GM23338 (cell line): ENCODE data around the gene TRIM54. TPM values are rescaled to one million over a fixed set of nuclear protein-coding genes. Genes with fewer than 3 reads are reported as not detected.

Experiments used
- ATAC-seq: fragments of 200-7000 bp; cut with Tn5 transposase; 3 replicates; pipeline ENCODE4 v1.9.1; 2020
- DNase-seq: peaks from one replicate; pipeline ENCODE4 v3.0.0-alpha.2; 2015; ENCODE audit warnings: low spot score
- H2AFZ ChIP-seq: fragments of 200-600 bp; sonication (generic); 2 replicates; pipeline ENCODE4 v1.8.0; 2016; ENCODE audit warnings: antibody characterized with exemption, mild to moderate bottlenecking, moderate library complexity
- H3F3A ChIP-seq: fragments of 200-600 bp; sonication (generic); replicated peaks from 2 replicates; pipeline ENCODE4 v1.8.0; 2017; ENCODE audit warnings: antibody characterized with exemption, mixed run types, low read depth
- H3K27ac ChIP-seq: fragments of 200-600 bp; sonication (generic); 2 replicates; pipeline ENCODE4 v1.6.1; 2016; ENCODE audit warnings: low read depth
- H3K27me3 ChIP-seq: fragments of 200-600 bp; sonication (generic); 2 replicates; pipeline ENCODE4 v1.8.0; 2016; ENCODE audit warnings: mild to moderate bottlenecking, mixed run types, moderate library complexity; ENCODE audit not compliant: insufficient read depth
- H3K36me3 ChIP-seq: fragments of 200-600 bp; sonication (generic); 2 replicates; pipeline ENCODE4 v1.8.0; 2016; ENCODE audit warnings: mild to moderate bottlenecking; ENCODE audit not compliant: insufficient read depth
- H3K4me1 ChIP-seq: fragments of 200-600 bp; sonication (generic); 2 replicates; pipeline ENCODE4 v1.8.0; 2016; ENCODE audit warnings: mild to moderate bottlenecking, moderate library complexity; ENCODE audit not compliant: insufficient read depth
- H3K4me2 ChIP-seq: fragments of 200-600 bp; sonication (generic); 2 replicates; pipeline ENCODE4 v1.7.1; 2017; ENCODE audit warnings: mixed run types
- H3K4me3 ChIP-seq: fragments of 200-600 bp; sonication (generic); 2 replicates; pipeline ENCODE4 v1.6.1; 2016; ENCODE audit warnings: mixed run types
- H3K79me2 ChIP-seq: fragments of 200-600 bp; sonication (generic); replicated peaks from 2 replicates; pipeline ENCODE4 v1.8.0; 2017; ENCODE audit warnings: mild to moderate bottlenecking; ENCODE audit not compliant: insufficient read depth
- H3K9me2 ChIP-seq: fragments of 200-600 bp; sonication (generic); 2 replicates; pipeline ENCODE4 v1.8.0; 2017; ENCODE audit not compliant: insufficient read depth
- H4K20me1 ChIP-seq: fragments of 200-600 bp; sonication (generic); replicated peaks from 2 replicates; pipeline ENCODE4 v1.8.0; 2017; ENCODE audit warnings: mild to moderate bottlenecking; ENCODE audit not compliant: insufficient read depth
- H3K27ac Mint-ChIP-seq: 2 replicates; pipeline ENCODE4 v1.8.0; 2020; ENCODE audit warnings: inconsistent platforms, mild to moderate bottlenecking, moderate library complexity, mixed read lengths
- H3K27me3 Mint-ChIP-seq: 3 replicates; pipeline ENCODE4 v1.8.0; 2022; ENCODE audit warnings: low read depth, mild to moderate bottlenecking, moderate library complexity, mixed read lengths, inconsistent platforms; ENCODE audit not compliant: insufficient read depth, poor library complexity
- H3K36me3 Mint-ChIP-seq: 3 replicates; pipeline ENCODE4 v1.8.0; 2021; ENCODE audit warnings: low read depth, mild to moderate bottlenecking, inconsistent platforms, moderate library complexity, mixed read lengths
- H3K4me1 Mint-ChIP-seq: 3 replicates; pipeline ENCODE4 v1.8.0; 2020; ENCODE audit warnings: mild to moderate bottlenecking, inconsistent platforms, mixed read lengths
- H3K4me3 Mint-ChIP-seq: 3 replicates; pipeline ENCODE4 v1.8.0; 2021; ENCODE audit warnings: moderate library complexity, mild to moderate bottlenecking, inconsistent platforms, mixed read lengths
- H3K9me3 Mint-ChIP-seq: 3 replicates; pipeline ENCODE4 v1.8.0; 2020; ENCODE audit warnings: moderate library complexity, mild to moderate bottlenecking, inconsistent platforms, mixed read lengths
- CREB1 ChIP-seq: fragments of 250-450 bp; sonication (Bioruptor Pico); IDR thresholded peaks from 2 replicates; pipeline ENCODE4 v1.5.0; 2020; ENCODE audit warnings: low read depth, mild to moderate bottlenecking, moderate library complexity
- CTCF ChIP-seq, 2 experiments: fragments of 200-600 bp in 1 of 2; sonication (generic) in 1 of 2; conservative IDR thresholded peaks; 2 replicates each; pipeline versions ENCODE4 v1.5.1 to v1.6.1; 2016 to 2017; ENCODE audit warnings: antibody characterized with exemption in 2 of 2, low read depth in 2 of 2, mild to moderate bottlenecking in 2 of 2, moderate library complexity in 1 of 2
- ETS1 ChIP-seq: IDR thresholded peaks from 2 replicates; pipeline ENCODE4 v1.6.1; 2016; ENCODE audit warnings: antibody characterized with exemption
- EZH2 ChIP-seq: fragments of 200-600 bp; sonication (generic); IDR thresholded peaks from one replicate; pipeline ENCODE4 v1.8.0; 2017; ENCODE audit warnings: antibody characterized with exemption, mild to moderate bottlenecking, low read depth; ENCODE audit not compliant: unreplicated experiment
- EZH2phosphoT487 ChIP-seq: fragments of 200-600 bp; sonication (generic); IDR thresholded peaks from one replicate; pipeline ENCODE4 v1.8.1; 2018; ENCODE audit warnings: antibody characterized with exemption; ENCODE audit not compliant: unreplicated experiment
- JUNB ChIP-seq: IDR thresholded peaks from one replicate; pipeline ENCODE4 v1.6.1; 2016; ENCODE audit warnings: antibody characterized with exemption; ENCODE audit not compliant: unreplicated experiment
- NANOG ChIP-seq: IDR thresholded peaks from 2 replicates; pipeline ENCODE4 v1.6.1; 2016; ENCODE audit warnings: antibody characterized with exemption, borderline replicate concordance
- POLR2AphosphoS5 ChIP-seq: IDR thresholded peaks from 2 replicates; pipeline ENCODE4 v1.6.1; 2016; ENCODE audit warnings: antibody characterized with exemption, low read depth
- REST ChIP-seq: IDR thresholded peaks from one replicate; pipeline ENCODE4 v1.6.1; 2018; ENCODE audit warnings: antibody characterized with exemption; ENCODE audit not compliant: unreplicated experiment
- STAT1 ChIP-seq: IDR thresholded peaks from one replicate; pipeline ENCODE4 v1.6.1; 2016; ENCODE audit warnings: antibody characterized with exemption; ENCODE audit not compliant: unreplicated experiment
- ZNF114 ChIP-seq: fragments of 250-450 bp; sonication (Bioruptor Pico); IDR thresholded peaks from 2 replicates; pipeline ENCODE4 v1.5.0; 2020; ENCODE audit warnings: mild to moderate bottlenecking, moderate library complexity
- ZNF331 ChIP-seq: fragments of 250-450 bp; sonication (Bioruptor Pico); IDR thresholded peaks from 2 replicates; pipeline ENCODE4 v1.5.0; 2020; ENCODE audit warnings: low read depth, mild to moderate bottlenecking, moderate library complexity
- ZNF462 ChIP-seq: fragments of 250-450 bp; sonication (Bioruptor Pico); IDR thresholded peaks from 2 replicates; pipeline ENCODE4 v1.5.0; 2020; ENCODE audit warnings: mild to moderate bottlenecking, moderate library complexity
- polyA plus RNA-seq: library from polyadenylated mRNA; unstranded; fragments of >200 nt; fragmentation: Nextera tagmentation; extraction: Ambion mirVana; gene quantifications from 2 replicates; pipeline ENCODE4 v1.2.1, GENCODE V29; 2016
- total RNA-seq: library from RNA; depleted of rRNA; stranded (reverse); fragments of >200 nt; shearing (Covaris generic); gene quantifications from 2 replicates; pipeline ENCODE4 v1.2.3, GENCODE V29; 2014

The TRIM54 gene
- total and polyA plus RNA-seq, 2 experiments from 2014 or later: 1.6 to 3.3 TPM

- Histone ChIP-seq H3K79me2 (no peaks in the 10 kb centered on the region), H3K36me3 (no peaks in the 10 kb centered on the region), H4K20me1 (no peaks in the 10 kb centered on the region), H3F3A (no peaks in the 10 kb centered on the region), H3K4me1 (no peaks in the 10 kb centered on the region), H3K4me3 (no peak overlapping the region), H3K4me2 (no peak overlapping the region), H3K27me3 (peaks cover 11% of the 10 kb centered on the region), H2AFZ (no peak overlapping the region), H3K9me2 (no peaks in the 10 kb centered on the region), H3K27ac (no peak overlapping the region)
- Mint-ChIP-seq H3K27me3 (no peaks in the 10 kb centered on the region), H3K4me3 (no peak overlapping the region), H3K4me1 (peaks cover 5% of the 10 kb centered on the region), H3K36me3 (no peaks in the 10 kb centered on the region; the same call in 2 of the 3 replicates), H3K27ac (no peak overlapping the region), H3K9me3 (0 out of 3 replicates have a peak, but pooled peaks cover 3% of the 10 kb centered on the region)
- TF ChIP-seq ZNF114 (CRISPR knock-in tag) (no peak), CTCF (conservative IDR thresholded peaks at IDR 0.05; ENCODE audit: low read depth in 2 of 2) (no peak), CREB1 (CRISPR knock-in tag) (no peak), ZNF462 (CRISPR knock-in tag) (no peak), EZH2 (no peak), ETS1 (no peak), EZH2phosphoT487 (no peak), REST (no peak), ZNF331 (CRISPR knock-in tag) (no peak), POLR2AphosphoS5 (no peak), JUNB (no peak), NANOG (no peak), STAT1 (no peak)
- ATAC-seq: no peak
- no peak for DNase-seq
Observed at GRCh38 chr2:27271631-27272340, 10.4 kb upstream of the TRIM54 start.
